IMR-90 (cell line): ENCODE measurements around the gene HDHD3. TPM values are rescaled to one million over a fixed set of nuclear protein-coding genes. Genes with fewer than 3 reads are reported as not detected.

Experiments
- ATAC-seq: fragments of 200-7000 bp; cut with Tn5 transposase; 2 replicates; pipeline ENCODE4 v1.9.1; 2020; ENCODE audit warnings: low read depth, mild to moderate bottlenecking, moderate library complexity
- BruUV-seq: library from RNA; stranded (reverse); fragments of 400-500 nt; replicated peaks from 2 replicates; lab custom pipeline; 2021; lab: Mats Ljungman, UMichigan
- CTCF ChIA-PET: fragments of 300-600 bp; formaldehyde crosslinking; extraction: SDS; loops from one replicate; lab custom pipeline; 2021; ENCODE audit warnings: antibody characterized with exemption; lab: Yijun Ruan, JAX
- POLR2A ChIA-PET: fragments of 300-600 bp; sonication (Branson Sonifier 250); formaldehyde crosslinking; loops from one replicate; lab custom pipeline; 2022; ENCODE audit warnings: antibody characterized with exemption; ENCODE audit not compliant: unreplicated experiment; lab: Charles Lee
- DNase-seq: peaks from one replicate; pipeline ENCODE4 v3.0.0; 2013
- H2AFZ ChIP-seq: replicated peaks from 2 replicates; pipeline ENCODE3; 2013; ENCODE audit warnings: low read length, mild to moderate bottlenecking; ENCODE audit not compliant: poor library complexity
- H2AK5ac ChIP-seq: 2 replicates; pipeline ENCODE4 v1.6.1; 2013; ENCODE audit warnings: low read depth, low read length, inconsistent platforms
- H2AK9ac ChIP-seq: replicated peaks from 2 replicates; pipeline ENCODE3; 2013; ENCODE audit warnings: mild to moderate bottlenecking, low read depth, low read length, moderate library complexity; ENCODE audit not compliant: poor library complexity
- H2BK120ac ChIP-seq: 2 replicates; pipeline ENCODE4 v1.6.1; 2013; ENCODE audit warnings: low read depth, low read length, inconsistent platforms
- H2BK15ac ChIP-seq: 3 replicates; pipeline ENCODE4 v1.6.1; 2013; ENCODE audit warnings: low read depth, low read length, inconsistent platforms
- H2BK20ac ChIP-seq: 2 replicates; pipeline ENCODE4 v1.6.1; 2013; ENCODE audit warnings: low read depth, mild to moderate bottlenecking, inconsistent platforms, low read length, moderate library complexity
- H2BK5ac ChIP-seq: 2 replicates; pipeline ENCODE4 v1.6.1; 2013; ENCODE audit warnings: mild to moderate bottlenecking, low read depth, low read length, inconsistent platforms; ENCODE audit not compliant: poor library complexity, severe bottlenecking
- H3K14ac ChIP-seq: replicated peaks from 2 replicates; pipeline ENCODE4 v1.6.1; 2013; ENCODE audit warnings: low read depth, low read length, inconsistent platforms
- H3K18ac ChIP-seq: 2 replicates; pipeline ENCODE4 v1.6.1; 2013; ENCODE audit warnings: low read depth, low read length, control low read depth
- H3K23ac ChIP-seq: 2 replicates; pipeline ENCODE4 v1.6.1; 2013; ENCODE audit warnings: low read depth, low read length, inconsistent platforms
- H3K27ac ChIP-seq: 2 replicates; pipeline ENCODE4 v1.5.1; 2013; ENCODE audit warnings: mild to moderate bottlenecking, control low read depth, low read length; ENCODE audit not compliant: insufficient read depth
- H3K27me3 ChIP-seq: 2 replicates; pipeline ENCODE4 v1.6.1; 2013; ENCODE audit warnings: low read length; ENCODE audit not compliant: control insufficient read depth, insufficient read depth
- H3K36me3 ChIP-seq: 2 replicates; pipeline ENCODE4 v1.6.1; 2013; ENCODE audit warnings: low read length, mixed read lengths; ENCODE audit not compliant: control insufficient read depth, insufficient read depth
- H3K4ac ChIP-seq: 2 replicates; pipeline ENCODE4 v1.6.1; 2013; ENCODE audit warnings: low read depth, low read length, inconsistent platforms
- H3K4me1 ChIP-seq: 2 replicates; pipeline ENCODE4 v1.6.1; 2013; ENCODE audit warnings: low read length, mixed read lengths; ENCODE audit not compliant: control insufficient read depth, insufficient read depth
- H3K4me2 ChIP-seq: 2 replicates; pipeline ENCODE4 v1.6.1; 2013; ENCODE audit warnings: low read depth, mild to moderate bottlenecking, control low read depth, low read length, moderate library complexity
- H3K4me3 ChIP-seq: 2 replicates; pipeline ENCODE4 v1.5.1; 2013; ENCODE audit warnings: low read depth, mild to moderate bottlenecking, control low read depth, low read length, moderate library complexity; ENCODE audit not compliant: insufficient read depth
- H3K56ac ChIP-seq: 2 replicates; pipeline ENCODE4 v1.6.1; 2013; ENCODE audit warnings: low read length, inconsistent platforms; ENCODE audit not compliant: insufficient read depth; ENCODE audit errors: extremely low read depth
- H3K79me1 ChIP-seq, 2 experiments: 2 replicates each; pipeline ENCODE4 v1.6.1; 2013; ENCODE audit warnings: low read length in 2 of 2, inconsistent platforms in 1 of 2, low read depth in 1 of 2
- H3K9ac ChIP-seq: 2 replicates; pipeline ENCODE4 v1.6.1; 2013; ENCODE audit warnings: low read depth, low read length, control low read depth
- H3K9me1 ChIP-seq: 2 replicates; pipeline ENCODE4 v1.6.1; 2013; ENCODE audit warnings: low read length, inconsistent platforms; ENCODE audit not compliant: insufficient read depth
- H3K9me3 ChIP-seq: 2 replicates; pipeline ENCODE4 v1.6.1; 2013; ENCODE audit warnings: low read length; ENCODE audit not compliant: control insufficient read depth, insufficient read depth
- H4K20me1 ChIP-seq: 2 replicates; pipeline ENCODE4 v1.6.1; 2013; ENCODE audit warnings: low read length, inconsistent platforms; ENCODE audit not compliant: insufficient read depth
- H4K5ac ChIP-seq: 2 replicates; pipeline ENCODE4 v1.6.1; 2013; ENCODE audit warnings: mild to moderate bottlenecking, low read depth, low read length, control low read depth
- H4K8ac ChIP-seq, 2 experiments: 2 replicates each; pipeline ENCODE4 v1.6.1; 2013; ENCODE audit warnings: low read depth in 2 of 2, low read length in 2 of 2, control low read depth in 1 of 2, inconsistent platforms in 1 of 2
- H4K91ac ChIP-seq: 2 replicates; pipeline ENCODE4 v1.6.1; 2013; ENCODE audit warnings: low read depth, low read length, inconsistent platforms; ENCODE audit not compliant: insufficient read depth
- SMC3 ChIP-seq: fragments of 150-350 bp; IDR thresholded peaks from 2 replicates; pipeline ENCODE4 v1.6.1; 2016; ENCODE audit warnings: low read depth, mild to moderate bottlenecking, antibody characterized with exemption, low read length, moderate library complexity
- WGBS, 2 experiments: methylation state at CpG; one replicate each; pipeline versions ENCODE4 v1.1.5 to v1.1.7; 2013; ENCODE audit warnings: missing lambda C conversion rate in 2 of 2; ENCODE audit not compliant: insufficient read length in 1 of 2; ENCODE audit errors: extremely low coverage in 2 of 2; 5-methylcytosine and 5-hydroxymethylcytosine counted together
- dilution Hi-C: fragments of 300-500 bp; cut with HindIII; formaldehyde crosslinking; loops from one replicate; pipeline ENCODE4 v1.14.3; 2018; ENCODE audit warnings: low sequenced_read_pairs; ENCODE audit not compliant: unreplicated experiment
- in situ Hi-C: fragments of 300-500 bp; cut with MboI; formaldehyde crosslinking; loops from 3 replicates; pipeline ENCODE4 v1.14.3; 2019; ENCODE audit warnings: low sequenced_read_pairs, inconsistent platforms, mixed read lengths
- intact Hi-C: fragments of 100-400 bp; cut with micrococcal nuclease; formaldehyde crosslinking; loops from 2 replicates; pipeline ENCODE4 v1.10.0; 2022
- polyA plus RNA-seq, 3 experiments: library from polyadenylated mRNA; depleted of rRNA; stranded (reverse); fragments of >200 nt; gene quantifications; 2 replicates each; pipeline ENCODE4 v1.2.3, GENCODE V29; 2012; ENCODE audit warnings: low replicate concordance in 1 of 3
- total RNA-seq: library from RNA; depleted of rRNA; stranded (reverse); fragments of >200 nt; gene quantifications from 2 replicates; pipeline ENCODE4 v1.2.3, GENCODE V29; 2012

The HDHD3 gene
- total and polyA plus RNA-seq, 2 of the 4 experiments (the other 2 are of a cell fraction), result 7.0 to 8.6 TPM

- no CpG with 5 or more reads among the region's 6 CpGs for WGBS, 2 experiments
- no peak for ATAC-seq
- no TSS peak for BruUV-seq
Observed at GRCh38 chr9:113352006-113352405, 24.8 kb downstream of the HDHD3 start.

More at GRCh38 chr9:113352006-113352405, 24.8 kb downstream of the HDHD3 start:
- dilution Hi-C loops (no loop called here), intact Hi-C loops (no loop called here), in situ Hi-C loops (no loop called here)
- Histone ChIP-seq H2AFZ (no peak overlapping the region), H4K91ac (no peak overlapping the region), H3K18ac (no peak overlapping the region), H3K27me3 (peaks cover 81% of the 10 kb centered on the region), H3K27ac (no peak overlapping the region), H3K9me1 (no peaks in the 10 kb centered on the region), H3K36me3 (no peaks in the 10 kb centered on the region), H3K14ac (no peak overlapping the region), H3K4me2 (no peak overlapping the region), H3K23ac (no peak overlapping the region), H2BK20ac (no peak overlapping the region), H3K56ac (no peak overlapping the region), H2BK5ac (no peak overlapping the region), H3K4ac (no peak overlapping the region), H4K5ac (no peak overlapping the region), H3K4me1 (no peaks in the 10 kb centered on the region), H3K4me3 (no peak overlapping the region), H4K20me1 (no peaks in the 10 kb centered on the region), H3K9ac (no peak overlapping the region), H3K9me3 (no peaks in the 10 kb centered on the region), H4K8ac (no peak overlapping the region), H2AK5ac (no peak overlapping the region), H2BK120ac (no peak overlapping the region), H2BK15ac (no peak overlapping the region), H3K79me1 (no peaks in the 10 kb centered on the region), H2AK9ac (no peak overlapping the region)
- no peak for DNase-seq
- POLR2A ChIA-PET, result no interaction called here
- CTCF ChIA-PET, result no interaction called here
- no peak for TF ChIP-seq SMC3
